ENCODE measurements around the gene CHM.

DNA sequence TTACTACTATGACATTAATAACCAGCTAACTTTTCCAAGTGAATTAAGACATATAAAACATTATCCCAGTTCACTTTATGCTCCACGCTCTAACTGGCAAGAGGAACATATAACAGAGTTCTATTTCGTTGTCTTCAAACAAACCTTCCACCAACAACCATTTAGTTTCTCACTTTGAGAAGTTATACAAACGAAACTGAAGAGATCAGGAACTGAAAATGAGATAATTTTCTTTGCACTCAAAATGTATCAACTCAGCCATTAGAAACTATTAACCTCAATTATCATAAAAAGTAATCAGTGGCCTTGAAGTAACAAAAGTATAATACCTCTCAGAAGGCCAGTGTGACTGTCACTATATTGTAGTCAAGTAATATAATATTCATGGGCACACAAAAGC lies 70.1 kb downstream of the CHM start:
- no peak for TF ChIP-seq YY1 (IDR thresholded peaks at IDR 0.05; ENCODE audit: insufficient read depth, insufficient read length)
- no peak for TF ChIP-seq ZNF274 (IDR thresholded peaks at IDR 0.05; ENCODE audit: low read depth, low read length)
